OCI-LY1 (cell line): Measurements from ENCODE around the gene ABCA8.

Experiments
- H2AFZ ChIP-seq: fragments of 200-600 bp; sonication (generic), shearing (Covaris generic); 2 replicates; pipeline ENCODE4 v1.6.0; 2014; ENCODE audit warnings: antibody characterized with exemption, mild to moderate bottlenecking, low read length
- H3F3A ChIP-seq: fragments of 200-600 bp; sonication (generic), shearing (Covaris generic); 2 replicates; pipeline ENCODE4 v1.6.0; 2014; ENCODE audit warnings: mild to moderate bottlenecking, antibody characterized with exemption, low read length, moderate library complexity; ENCODE audit not compliant: insufficient read depth
- H3K27ac ChIP-seq: fragments of 200-600 bp; sonication (generic); 2 replicates; pipeline ENCODE4 v1.5.1; 2014; ENCODE audit warnings: low read length, mixed run types, mild to moderate bottlenecking, low read depth; ENCODE audit not compliant: poor library complexity, severe bottlenecking
- H3K27me3 ChIP-seq: fragments of 200-600 bp; sonication (generic); 2 replicates; pipeline ENCODE4 v1.6.0; 2014; ENCODE audit warnings: antibody characterized with exemption, mild to moderate bottlenecking, low read length, moderate library complexity; ENCODE audit not compliant: insufficient read depth
- H3K36me3 ChIP-seq: fragments of 200-600 bp; sonication (generic); 2 replicates; pipeline ENCODE4 v1.6.1; 2014; ENCODE audit warnings: mild to moderate bottlenecking, antibody characterized with exemption, low read length, moderate library complexity, mixed read lengths; ENCODE audit not compliant: insufficient read depth
- H3K4me1 ChIP-seq: fragments of 200-600 bp; sonication (generic); 2 replicates; pipeline ENCODE4 v1.5.1; 2014; ENCODE audit warnings: mild to moderate bottlenecking, low read length, moderate library complexity; ENCODE audit not compliant: insufficient read depth, severe bottlenecking
- H3K4me2 ChIP-seq: fragments of 200-600 bp; sonication (generic), shearing (Covaris generic); 2 replicates; pipeline ENCODE4 v1.6.1; 2014; ENCODE audit warnings: low read length
- H3K4me3 ChIP-seq: fragments of 200-600 bp; sonication (generic); 2 replicates; pipeline ENCODE4 v1.5.1; 2014; ENCODE audit warnings: low read length, low read depth, mild to moderate bottlenecking, mixed read lengths; ENCODE audit not compliant: poor library complexity, severe bottlenecking
- H3K79me2 ChIP-seq: fragments of 200-600 bp; shearing (Covaris generic); 2 replicates; pipeline ENCODE4 v1.6.1; 2016; ENCODE audit warnings: mixed run types, low read length, mixed read lengths; ENCODE audit not compliant: insufficient read depth
- H3K9ac ChIP-seq: fragments of 200-600 bp; sonication (generic), shearing (Covaris generic); 2 replicates; pipeline ENCODE4 v1.6.1; 2014; ENCODE audit warnings: mild to moderate bottlenecking, low read length, mixed read lengths
- H3K9me2 ChIP-seq: fragments of 200-600 bp; sonication (generic), shearing (Covaris generic); 2 replicates; pipeline ENCODE4 v1.6.1; 2014; ENCODE audit warnings: low read depth, mild to moderate bottlenecking, low read length, mixed read lengths
- H3K9me3 ChIP-seq: fragments of 200-600 bp; shearing (Covaris generic); 2 replicates; pipeline ENCODE4 v1.6.1; 2014; ENCODE audit warnings: low read length, mixed read lengths
- H4K20me1 ChIP-seq: fragments of 200-600 bp; sonication (generic), shearing (Covaris generic); 2 replicates; pipeline ENCODE4 v1.6.0; 2016; ENCODE audit warnings: mild to moderate bottlenecking, low read length; ENCODE audit not compliant: insufficient read depth
- EZH2 ChIP-seq: fragments of 200-600 bp; sonication (generic), shearing (Covaris generic); IDR thresholded peaks from 2 replicates; pipeline ENCODE4 v1.8.0; 2017; ENCODE audit warnings: borderline replicate concordance, mixed run types, mild to moderate bottlenecking, antibody characterized with exemption, low read length, moderate library complexity, mixed read lengths
- TF ChIP-seq, protein P1 (sequence below): fragments of 200-600 bp; sonication (generic), shearing (Covaris generic); IDR thresholded peaks from 2 replicates; pipeline ENCODE4 v1.5.1; 2017; ENCODE audit warnings: mild to moderate bottlenecking, antibody characterized with exemption, low read length, moderate library complexity, mixed read lengths

The ABCA8 gene

DNA sequence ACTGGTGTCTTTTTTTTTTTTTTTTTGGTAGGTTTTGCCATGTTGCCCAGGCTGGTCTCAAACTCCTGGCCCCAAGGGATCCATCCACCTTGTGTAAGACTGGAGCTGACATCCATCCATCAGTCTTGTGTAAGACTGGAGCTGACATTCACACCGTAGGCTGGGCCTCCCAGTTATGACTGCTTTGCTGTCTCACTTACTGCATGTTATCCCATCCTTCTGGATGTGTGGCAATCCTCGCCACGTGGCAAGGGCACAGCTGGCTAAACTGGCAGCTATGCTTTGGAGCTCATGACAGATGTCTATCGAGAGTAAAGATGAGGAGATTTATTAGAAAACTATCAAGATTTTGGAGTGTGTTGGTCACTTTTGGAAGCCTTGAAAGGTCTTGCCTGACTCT, 115.1 kb downstream of the ABCA8 start:
- no peaks in the 10 kb centered on the region for H3K9me3 ChIP-seq

DNA sequence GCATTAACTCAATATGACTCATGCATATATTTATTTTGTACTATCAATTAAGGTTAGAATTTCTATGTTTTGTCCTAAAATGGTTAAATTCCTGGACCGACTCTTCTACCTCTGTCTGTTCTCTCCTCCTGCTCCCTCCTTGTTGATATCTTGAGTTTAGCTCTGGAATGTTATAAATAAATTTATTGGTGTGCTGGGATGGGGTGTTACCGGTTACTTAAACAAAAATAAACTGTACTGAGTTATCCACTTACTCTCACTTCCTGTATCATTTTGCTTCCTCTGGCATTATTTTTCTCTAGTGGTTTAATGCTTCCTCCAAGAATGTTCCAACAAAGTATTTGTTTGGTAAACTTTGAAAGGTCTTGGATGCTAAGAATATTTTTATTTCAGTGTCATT, 120.1 kb downstream of the ABCA8 start:
- Histone ChIP-seq H3K4me1 (no peaks in the 10 kb centered on the region), H3F3A (no peaks in the 10 kb centered on the region), H3K36me3 (no peaks in the 10 kb centered on the region), H3K4me3 (no peak overlapping the region), H3K9ac (no peak overlapping the region), H3K9me3 (no peaks in the 10 kb centered on the region), H3K9me2 (no peaks in the 10 kb centered on the region), H3K4me2 (no peak overlapping the region), H4K20me1 (no peaks in the 10 kb centered on the region), H2AFZ (no peak overlapping the region), H3K27ac (no peak overlapping the region), H3K79me2 (no peaks in the 10 kb centered on the region), H3K27me3 (no peaks in the 10 kb centered on the region)
- TF ChIP-seq, protein P1, sequence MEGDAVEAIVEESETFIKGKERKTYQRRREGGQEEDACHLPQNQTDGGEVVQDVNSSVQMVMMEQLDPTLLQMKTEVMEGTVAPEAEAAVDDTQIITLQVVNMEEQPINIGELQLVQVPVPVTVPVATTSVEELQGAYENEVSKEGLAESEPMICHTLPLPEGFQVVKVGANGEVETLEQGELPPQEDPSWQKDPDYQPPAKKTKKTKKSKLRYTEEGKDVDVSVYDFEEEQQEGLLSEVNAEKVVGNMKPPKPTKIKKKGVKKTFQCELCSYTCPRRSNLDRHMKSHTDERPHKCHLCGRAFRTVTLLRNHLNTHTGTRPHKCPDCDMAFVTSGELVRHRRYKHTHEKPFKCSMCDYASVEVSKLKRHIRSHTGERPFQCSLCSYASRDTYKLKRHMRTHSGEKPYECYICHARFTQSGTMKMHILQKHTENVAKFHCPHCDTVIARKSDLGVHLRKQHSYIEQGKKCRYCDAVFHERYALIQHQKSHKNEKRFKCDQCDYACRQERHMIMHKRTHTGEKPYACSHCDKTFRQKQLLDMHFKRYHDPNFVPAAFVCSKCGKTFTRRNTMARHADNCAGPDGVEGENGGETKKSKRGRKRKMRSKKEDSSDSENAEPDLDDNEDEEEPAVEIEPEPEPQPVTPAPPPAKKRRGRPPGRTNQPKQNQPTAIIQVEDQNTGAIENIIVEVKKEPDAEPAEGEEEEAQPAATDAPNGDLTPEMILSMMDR, result no peak
- no peak for TF ChIP-seq EZH2

More for the DNA sequence above, 115.1 kb downstream of the ABCA8 start:
- Histone ChIP-seq H3F3A (no peaks in the 10 kb centered on the region), H3K27me3 (no peaks in the 10 kb centered on the region), H3K36me3 (no peaks in the 10 kb centered on the region), H3K4me1 (no peaks in the 10 kb centered on the region), H4K20me1 (no peaks in the 10 kb centered on the region), H3K4me2 (no peak overlapping the region), H3K27ac (no peak overlapping the region), H3K79me2 (no peaks in the 10 kb centered on the region), H3K9me2 (no peaks in the 10 kb centered on the region), H3K4me3 (no peak overlapping the region), H2AFZ (no peak overlapping the region), H3K9ac (no peak overlapping the region)
- TF ChIP-seq, protein P1, result no peak
- TF ChIP-seq EZH2, result no peak

- Histone ChIP-seq H3K9ac (no peak overlapping the region), H3K79me2 (no peaks in the 10 kb centered on the region), H3K4me3 (no peak overlapping the region), H4K20me1 (no peaks in the 10 kb centered on the region), H3K9me2 (no peaks in the 10 kb centered on the region), H3K27me3 (no peaks in the 10 kb centered on the region), H3K4me1 (no peaks in the 10 kb centered on the region), H2AFZ (no peak overlapping the region), H3K9me3 (no peaks in the 10 kb centered on the region), H3K36me3 (no peaks in the 10 kb centered on the region), H3K4me2 (no peak overlapping the region), H3K27ac (no peak overlapping the region), H3F3A (no peaks in the 10 kb centered on the region)
- TF ChIP-seq, protein P1, result no peak
- no peak for TF ChIP-seq EZH2
Observed at GRCh38 chr17:68834328-68834836, 120.8 kb downstream of the ABCA8 start.
